KOPT-K1 (cell line): ENCODE results near the gene XKR8.

Experiments
- H3K27ac ChIP-seq: fragments of 200-600 bp; sonication (generic); 2 replicates; pipeline ENCODE4 v1.5.1; 2016; ENCODE audit warnings: antibody characterized with exemption, mild to moderate bottlenecking, low read depth, low read length; ENCODE audit not compliant: poor library complexity, severe bottlenecking
- H3K36me3 ChIP-seq: fragments of 200-600 bp; sonication (generic); 2 replicates; pipeline ENCODE4 v1.5.1; 2017; ENCODE audit warnings: antibody characterized with exemption, mild to moderate bottlenecking, low read length, moderate library complexity; ENCODE audit not compliant: insufficient read depth
- H3K9me3 ChIP-seq: fragments of 200-600 bp; sonication (generic); 2 replicates; pipeline ENCODE4 v1.5.1; 2017; ENCODE audit warnings: antibody characterized with exemption, low read length, mild to moderate bottlenecking; ENCODE audit not compliant: insufficient read depth, poor library complexity, severe bottlenecking

The XKR8 gene

DNA sequence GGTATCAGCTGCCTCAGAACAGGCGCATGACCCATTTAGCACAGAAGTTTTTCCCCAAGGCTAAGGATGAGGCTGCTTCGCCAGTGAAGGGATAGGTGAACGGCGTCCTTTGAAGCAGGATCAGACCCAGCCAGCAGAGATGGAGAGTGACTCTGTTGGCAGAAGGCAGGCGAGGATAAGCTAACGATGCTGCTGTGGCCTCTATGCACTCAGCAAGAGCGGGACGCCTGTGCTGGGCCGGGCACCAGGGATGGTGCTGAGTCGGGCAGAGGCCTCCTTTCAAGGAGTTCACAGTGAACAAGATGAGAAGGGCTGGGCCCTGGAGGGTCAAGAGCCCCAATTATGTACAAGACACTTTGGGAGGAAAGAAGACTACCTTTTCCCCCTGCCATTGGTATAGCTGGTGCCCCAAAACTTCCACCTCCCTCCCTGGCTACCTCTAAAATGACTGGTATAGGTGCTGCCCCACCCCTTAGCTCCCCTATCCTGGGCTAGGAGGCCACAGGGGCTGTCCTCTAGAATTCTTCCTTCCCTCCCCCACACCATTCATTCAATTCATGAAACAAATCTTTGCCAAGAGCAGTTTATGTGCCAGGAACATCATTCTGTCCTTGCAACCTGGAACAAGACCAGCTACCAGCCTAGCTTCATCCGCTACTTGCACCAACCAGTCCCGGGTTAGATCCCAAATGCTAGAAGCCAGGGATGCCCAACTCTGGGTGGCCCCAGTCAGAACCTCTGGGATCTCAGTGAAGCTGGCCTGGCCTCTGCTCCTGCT lies 7.5 kb downstream of the XKR8 start:
- H3K9me3 ChIP-seq = no peaks in the 10 kb centered on the region
- no peak overlapping the region for H3K27ac ChIP-seq
- peaks cover 76% of the 10 kb centered on the region for H3K36me3 ChIP-seq

DNA sequence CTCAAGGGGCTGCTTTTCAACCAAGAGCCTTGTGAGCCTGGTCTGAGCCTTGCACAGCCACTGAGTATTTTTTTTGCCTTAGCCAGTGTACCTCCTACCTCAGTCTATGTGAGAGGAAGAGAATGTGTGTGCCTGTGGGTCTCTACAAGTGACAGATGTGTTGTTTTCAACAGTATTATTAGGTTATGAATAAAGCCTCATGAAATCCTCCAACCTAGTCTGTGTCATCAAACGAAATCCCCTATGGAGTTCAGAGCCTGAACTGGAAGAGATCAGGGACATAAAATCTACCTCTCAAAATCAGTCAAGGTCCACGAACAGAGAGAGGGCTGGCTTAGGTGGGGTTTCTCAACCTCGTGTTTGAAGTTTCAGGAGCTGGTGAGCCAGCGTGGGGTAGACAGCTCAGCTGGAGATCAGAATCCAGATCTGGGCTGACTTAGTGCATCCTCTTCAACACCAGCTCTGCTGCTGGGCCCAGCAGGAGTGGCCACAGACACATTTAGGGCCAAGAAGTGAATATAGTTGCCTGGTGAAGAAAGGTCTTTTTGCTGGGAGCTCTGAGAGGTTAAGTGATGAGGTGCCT lies 8.2 kb downstream of the XKR8 start:
- no peak overlapping the region for H3K27ac ChIP-seq
- no peaks in the 10 kb centered on the region for H3K9me3 ChIP-seq
- H3K36me3 ChIP-seq = peaks cover 83% of the 10 kb centered on the region

DNA sequence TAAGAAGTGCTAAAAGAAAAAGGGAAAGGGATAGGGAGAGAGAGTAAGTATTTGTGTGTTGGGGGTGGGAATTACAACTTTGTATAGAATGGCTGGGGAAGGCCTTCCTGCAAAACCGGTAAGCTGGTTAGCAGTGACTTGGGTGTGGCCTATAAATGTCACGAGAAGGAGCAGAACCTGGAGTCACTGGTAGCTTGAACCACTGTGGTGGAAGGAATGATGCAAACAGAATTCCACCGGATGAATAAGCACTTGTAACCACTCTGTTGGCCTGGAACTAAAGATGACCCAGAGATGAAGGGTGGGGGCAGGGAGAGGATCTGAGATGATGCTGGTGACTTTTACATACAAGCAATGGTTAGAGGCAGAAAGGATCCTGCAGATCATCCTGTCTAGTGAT lies 8.9 kb downstream of the XKR8 start:
- Histone ChIP-seq H3K27ac (no peak overlapping the region), H3K36me3 (peaks cover 83% of the 10 kb centered on the region)

DNA sequence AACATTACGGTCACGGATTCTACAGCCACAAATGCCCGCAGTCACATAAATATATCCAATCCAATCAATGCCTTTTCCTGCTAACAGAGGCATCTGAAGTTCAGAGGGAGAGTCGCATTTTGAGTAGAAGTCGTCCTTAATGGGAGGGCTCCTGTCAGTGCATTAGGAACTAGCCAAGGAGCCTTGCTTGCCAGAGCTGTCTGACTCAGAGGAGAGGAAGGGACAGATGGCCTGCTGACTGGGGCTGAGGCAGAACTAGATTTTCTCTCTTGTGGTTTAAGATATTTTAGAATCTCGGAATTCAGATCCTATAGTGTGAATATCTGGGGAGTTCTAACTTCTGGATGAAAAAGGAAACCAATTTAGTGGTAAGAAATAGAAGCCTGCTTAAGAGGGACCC lies 10.6 kb downstream of the XKR8 start:
- no peak overlapping the region for H3K27ac ChIP-seq
- no peaks in the 10 kb centered on the region for H3K9me3 ChIP-seq
- peaks cover 85% of the 10 kb centered on the region for H3K36me3 ChIP-seq

More for the DNA sequence above, 8.9 kb downstream of the XKR8 start:
- no peaks in the 10 kb centered on the region for H3K9me3 ChIP-seq

DNA sequence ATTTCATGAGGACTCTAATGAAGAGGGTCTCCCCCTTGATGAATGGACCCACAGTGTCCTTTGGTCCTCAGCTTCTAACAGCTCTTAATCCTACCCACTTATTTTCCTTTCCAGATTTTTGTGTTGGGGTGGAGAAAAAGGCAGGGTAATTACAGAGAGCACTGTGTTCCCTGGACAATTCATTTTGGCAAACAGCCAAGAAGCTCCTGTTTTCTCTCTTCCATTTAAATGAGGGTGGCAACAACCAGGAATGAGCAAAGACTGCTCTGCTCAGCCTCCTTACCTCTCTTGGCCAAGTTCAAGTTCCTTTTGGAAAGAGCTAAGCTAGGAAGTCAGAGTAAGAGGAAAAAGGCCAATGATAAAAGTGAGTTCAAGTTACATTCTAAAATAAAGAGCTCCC lies 11.9 kb downstream of the XKR8 start:
- no peak overlapping the region for H3K27ac ChIP-seq
- no peaks in the 10 kb centered on the region for H3K9me3 ChIP-seq
- peaks cover 79% of the 10 kb centered on the region for H3K36me3 ChIP-seq

DNA sequence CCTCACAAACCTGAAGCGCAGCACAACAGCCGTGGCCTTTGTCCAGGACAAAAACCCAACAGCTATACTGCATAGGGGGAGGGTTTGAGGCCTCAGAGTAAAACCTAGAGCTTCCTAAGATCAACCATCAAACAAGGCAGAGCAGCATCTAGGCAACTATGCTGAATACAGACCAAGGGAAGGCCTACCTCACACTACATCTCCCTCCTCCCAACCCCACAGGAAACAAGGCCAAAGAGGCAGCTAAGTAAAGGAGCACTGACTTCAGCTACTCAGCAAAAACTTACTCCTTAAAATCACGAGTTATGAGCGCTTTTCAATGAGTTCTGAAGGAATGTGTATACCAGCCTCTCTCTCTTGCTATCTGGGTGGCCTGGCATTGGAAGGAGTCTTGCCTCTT lies 12.4 kb downstream of the XKR8 start:
- Histone ChIP-seq H3K27ac (no peak overlapping the region), H3K9me3 (no peaks in the 10 kb centered on the region), H3K36me3 (peaks cover 79% of the 10 kb centered on the region)

DNA sequence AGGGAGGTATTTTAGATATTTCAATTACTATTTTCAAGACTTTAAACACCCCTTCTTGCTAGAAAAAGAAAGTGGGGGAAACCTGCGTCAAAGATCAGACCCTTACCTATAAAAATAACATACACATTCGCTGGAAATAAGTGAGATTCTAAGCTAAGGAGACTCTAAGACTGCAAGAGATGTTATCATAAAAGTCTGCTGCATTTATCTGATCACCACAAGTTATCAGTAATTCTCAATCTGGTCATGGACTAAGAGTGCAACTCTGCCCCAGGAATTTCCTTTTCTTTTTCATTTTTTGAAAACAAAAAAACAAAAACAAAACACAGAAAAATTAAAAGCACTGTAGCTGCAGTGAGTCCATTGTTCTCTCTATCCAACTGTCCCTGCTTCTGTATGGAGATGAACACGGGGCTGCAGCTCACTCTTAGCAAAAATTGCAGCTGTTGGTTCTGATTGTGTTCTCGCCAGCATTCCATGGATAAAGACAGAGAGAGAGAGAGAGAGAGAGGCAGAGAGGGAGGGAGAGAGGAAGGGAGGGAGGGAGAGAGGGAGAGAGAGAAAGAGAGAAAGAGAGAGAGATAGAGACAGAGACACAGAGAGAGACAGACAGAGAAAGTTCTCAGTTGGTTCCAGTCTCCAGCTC lies 14.1 kb downstream of the XKR8 start:
- no peak overlapping the region for H3K27ac ChIP-seq
- H3K36me3 ChIP-seq = peaks cover 77% of the 10 kb centered on the region
- no peaks in the 10 kb centered on the region for H3K9me3 ChIP-seq

DNA sequence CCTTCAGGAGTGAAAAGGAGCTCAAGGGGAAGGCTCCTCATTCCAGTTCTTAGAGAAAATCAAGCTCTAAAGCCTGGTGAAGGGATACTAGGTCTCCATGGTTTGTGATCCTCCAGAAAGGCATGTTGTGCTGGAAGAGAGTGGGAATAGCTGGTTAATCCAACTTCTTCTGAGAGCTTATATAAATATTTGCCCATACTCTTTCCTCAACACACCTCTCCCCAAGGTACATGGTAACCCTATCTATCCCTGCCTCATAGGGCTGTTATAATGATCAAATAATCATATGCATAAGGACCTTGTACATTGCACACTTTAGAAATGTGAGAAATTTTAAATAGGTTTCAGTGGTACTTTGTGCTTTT lies 14.6 kb downstream of the XKR8 start:
- Histone ChIP-seq H3K27ac (no peak overlapping the region), H3K36me3 (peaks cover 75% of the 10 kb centered on the region), H3K9me3 (no peaks in the 10 kb centered on the region)

DNA sequence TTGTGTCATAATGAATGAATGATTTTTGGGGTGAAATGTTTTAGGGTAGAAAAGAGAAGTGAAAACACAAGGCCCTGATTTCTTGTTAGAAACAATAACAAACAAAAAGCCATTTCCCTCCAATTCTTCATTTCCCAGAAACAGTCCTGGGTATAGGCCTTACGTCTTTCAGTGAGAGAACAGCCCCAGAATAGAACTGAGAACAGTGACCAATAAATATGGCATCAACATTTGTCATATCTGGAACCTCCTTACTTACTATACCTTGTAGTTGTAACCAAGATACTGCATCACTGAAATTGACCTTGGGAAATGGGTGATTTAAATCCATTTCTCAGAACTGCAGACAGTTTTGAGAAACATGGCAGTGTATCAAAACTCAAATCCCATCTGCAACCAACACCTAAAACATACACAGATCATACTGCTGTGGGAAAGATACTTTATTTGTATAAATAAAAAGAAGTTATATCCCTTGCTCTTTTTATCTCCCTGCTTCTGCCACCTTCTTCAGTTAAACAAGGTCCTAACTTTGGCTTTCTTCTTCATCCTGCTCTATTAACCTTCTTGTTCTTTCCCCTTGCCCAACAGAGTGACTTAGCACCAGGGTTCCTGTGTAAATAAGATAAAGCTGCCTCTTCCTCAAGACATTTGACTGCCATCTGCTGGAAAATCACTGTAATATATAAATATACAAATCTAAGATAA lies 19.5 kb downstream of the XKR8 start:
- H3K36me3 ChIP-seq = peaks cover 37% of the 10 kb centered on the region
- no peaks in the 10 kb centered on the region for H3K9me3 ChIP-seq
- no peak overlapping the region for H3K27ac ChIP-seq

DNA sequence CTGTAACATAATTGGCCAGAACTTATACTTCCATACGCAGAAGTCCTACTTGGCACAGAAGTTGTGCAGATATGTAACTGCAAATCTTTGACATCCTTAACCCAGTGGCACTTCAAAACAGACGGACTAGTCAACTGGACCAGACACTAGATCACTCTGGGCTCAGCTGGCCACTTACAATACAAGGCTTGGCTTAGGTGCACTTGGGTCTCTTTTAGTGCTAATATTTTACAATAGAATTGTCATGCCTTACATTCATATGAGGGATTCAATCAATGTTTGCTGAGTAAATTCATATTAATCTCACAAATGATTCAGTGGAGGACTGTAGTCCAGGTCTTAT lies 20.1 kb downstream of the XKR8 start:
- H3K27ac ChIP-seq = no peak overlapping the region
- H3K36me3 ChIP-seq = peaks cover 32% of the 10 kb centered on the region
- no peaks in the 10 kb centered on the region for H3K9me3 ChIP-seq

DNA sequence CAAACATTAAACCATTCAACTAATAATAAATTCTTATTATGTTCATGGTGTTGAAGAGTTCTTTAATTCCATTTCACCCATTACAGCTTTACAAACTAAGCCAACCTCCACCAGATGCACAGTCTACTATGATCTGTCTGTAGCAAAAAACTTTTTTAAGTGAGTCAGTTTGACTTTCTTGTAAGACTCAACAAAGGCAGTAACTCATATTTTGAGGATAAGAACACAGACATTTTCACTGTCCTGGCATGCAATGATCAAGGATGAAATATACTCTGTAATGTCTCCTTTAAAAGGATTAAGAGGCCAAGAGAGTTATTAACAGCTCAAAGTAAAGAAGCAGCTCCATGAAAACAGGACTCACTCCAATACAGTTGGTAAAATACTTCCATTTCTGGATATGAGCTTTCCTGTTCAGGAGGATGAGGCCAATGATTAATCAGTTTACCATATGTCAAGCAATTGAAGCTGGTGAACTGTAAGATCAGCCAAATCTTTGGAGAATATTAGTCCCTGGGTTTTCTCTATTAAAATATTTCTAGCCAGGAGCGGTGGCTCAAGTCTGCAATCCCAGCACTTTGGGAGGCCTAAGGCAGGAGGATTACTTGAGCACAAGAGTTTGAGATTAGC lies 20.6 kb downstream of the XKR8 start:
- Histone ChIP-seq H3K9me3 (no peaks in the 10 kb centered on the region), H3K36me3 (peaks cover 34% of the 10 kb centered on the region), H3K27ac (no peak overlapping the region)

DNA sequence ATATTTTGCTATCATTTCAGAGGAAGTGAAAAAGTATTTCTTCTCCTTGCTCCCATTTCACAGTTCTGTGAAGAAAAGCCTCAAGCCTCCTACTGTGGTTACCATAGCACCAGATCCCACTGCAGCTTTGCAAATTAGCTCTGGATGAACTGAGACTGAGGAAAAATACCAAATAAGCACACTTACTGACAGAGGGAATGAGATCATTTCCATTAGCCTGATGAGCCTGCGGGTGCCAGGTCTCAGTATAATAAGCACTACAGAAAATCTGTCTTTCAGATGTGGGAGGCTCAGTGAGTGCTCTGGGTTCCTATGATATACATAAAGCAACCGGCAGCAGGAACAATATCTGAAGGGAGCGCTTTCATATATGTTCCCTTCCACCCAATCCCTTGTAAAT lies 21.4 kb downstream of the XKR8 start:
- Histone ChIP-seq H3K27ac (no peak overlapping the region), H3K36me3 (peaks cover 34% of the 10 kb centered on the region), H3K9me3 (no peaks in the 10 kb centered on the region)

DNA sequence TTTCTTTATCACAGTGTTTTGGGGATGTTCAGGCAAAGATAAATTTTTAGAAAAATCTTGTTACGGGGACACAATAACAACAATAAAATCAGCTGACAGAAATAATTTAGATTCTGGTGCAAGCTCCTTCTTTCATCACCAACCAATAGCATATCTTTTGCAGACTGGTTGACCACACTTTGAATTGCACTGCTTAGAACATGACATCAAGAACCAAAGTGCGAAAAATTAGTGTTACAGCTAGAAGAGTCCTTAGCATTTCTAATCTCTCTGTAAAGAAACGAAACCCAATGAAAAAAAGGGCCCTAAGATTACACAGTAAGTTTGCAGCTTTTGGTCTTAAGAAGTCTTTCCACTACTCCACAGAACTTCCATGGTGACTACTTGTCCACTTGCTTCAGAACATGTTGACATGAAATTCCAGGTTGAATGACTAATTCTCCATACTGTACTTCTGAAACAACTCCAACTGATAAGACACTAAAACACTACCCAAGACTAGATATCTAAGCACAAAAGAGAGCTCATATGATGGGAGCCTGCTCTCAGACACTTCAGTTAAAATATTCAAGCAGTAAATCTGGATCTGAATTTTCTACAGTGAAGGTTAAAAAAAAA lies 31.3 kb downstream of the XKR8 start:
- peaks cover 89% of the 10 kb centered on the region for H3K36me3 ChIP-seq
- H3K9me3 ChIP-seq = no peaks in the 10 kb centered on the region
- no peak overlapping the region for H3K27ac ChIP-seq

DNA sequence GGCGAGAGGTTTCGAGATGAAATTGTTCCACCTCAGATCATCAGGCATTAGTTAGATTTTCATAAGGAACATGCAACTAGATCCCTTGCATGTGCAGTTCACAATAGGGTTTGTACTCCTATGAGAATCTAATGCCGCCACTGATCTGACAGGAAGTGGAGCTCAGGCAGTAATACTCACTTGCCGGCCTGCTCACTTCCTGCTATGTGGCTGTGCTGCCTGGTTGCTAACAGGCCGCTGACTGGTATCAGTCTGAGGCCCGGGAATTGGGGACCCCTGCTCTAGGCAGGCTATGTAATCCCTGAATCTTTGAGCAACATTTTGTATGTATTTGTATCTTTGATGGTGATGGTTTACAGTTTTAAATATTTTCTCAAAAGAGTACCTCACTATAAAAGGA lies 32.5 kb downstream of the XKR8 start:
- no peaks in the 10 kb centered on the region for H3K9me3 ChIP-seq
- H3K27ac ChIP-seq = peak overlapping the region; percentile 55
- peaks cover 95% of the 10 kb centered on the region for H3K36me3 ChIP-seq

DNA sequence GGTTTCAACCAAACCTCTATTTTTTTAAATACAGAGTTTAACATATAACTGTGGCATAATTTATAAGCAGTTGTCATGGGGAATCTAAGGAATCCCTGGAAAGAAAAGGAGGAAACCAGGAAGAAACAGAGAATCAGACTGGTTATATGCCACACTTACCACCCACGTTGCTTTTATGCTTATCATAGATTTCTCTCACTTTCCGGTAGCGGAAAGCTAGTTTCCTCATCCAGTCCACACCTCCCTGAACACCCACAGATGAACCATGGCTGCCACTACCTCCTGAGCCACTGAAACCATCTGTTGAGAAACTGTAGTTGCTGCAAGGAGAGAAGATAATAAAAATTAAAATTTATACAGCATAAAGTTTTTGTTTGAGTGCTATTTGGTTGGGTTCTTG lies 33.5 kb downstream of the XKR8 start:
- peaks cover 95% of the 10 kb centered on the region for H3K36me3 ChIP-seq
- no peak overlapping the region for H3K27ac ChIP-seq
- H3K9me3 ChIP-seq = no peaks in the 10 kb centered on the region
